A549 (cell line): Measurements from ENCODE around the gene AMZ2. TPM values are rescaled to one million over a fixed set of nuclear protein-coding genes. Genes with fewer than 3 reads are reported as not detected.
A peak's percentile ranks its signal among the peaks of the same experiment; 100 is the strongest.
"Not testable (repeated sequence)": the region's sequence is repeated elsewhere in the genome, so short reads cannot be mapped to it uniquely, and the experiment has no call there.

Experiments
- ATAC-seq, 2 experiments: fragments of 200-7000 bp in 1 of 2; fragments of >200 bp in 1 of 2; cut with Nextera tagmentation in 1 of 2; cut with Tn5 transposase in 1 of 2; 3 replicates each; pipeline versions ENCODE4 v1.8.0 to v1.9.1; 2018 to 2020; ENCODE audit warnings: mild to moderate bottlenecking in 1 of 2, moderate library complexity in 1 of 2
- CTCF ChIA-PET: fragments of 300-600 bp; sonication (Branson Sonifier 250); formaldehyde crosslinking; extraction: SDS; loops from one replicate; lab custom pipeline; 2021; ENCODE audit warnings: antibody characterized with exemption, inconsistent platforms; lab: Yijun Ruan, JAX
- POLR2A ChIA-PET: fragments of 350-600 bp; formaldehyde crosslinking; extraction: SDS; loops from one replicate; lab custom pipeline; 2021; ENCODE audit warnings: antibody characterized with exemption, inconsistent platforms; lab: Yijun Ruan, JAX
- DNase-seq, 2 experiments: peaks; one replicate each; pipeline versions ENCODE4 v3.0.0 to v3.0.0-alpha.2; 2011 to 2016; ENCODE audit warnings: low read depth in 1 of 2, low spot score in 1 of 2
- FAIRE-seq: peaks from 2 replicates; lab custom pipeline; 2011; peaks lifted over from hg19 to GRCh38; lab: Jason Lieb, UNC
- H3K27ac ChIP-seq, 2 experiments: fragments of >200 bp; sonication (Bioruptor Twin); formaldehyde crosslinking; 3 replicates each; pipeline ENCODE4 v1.5.1; 2016 to 2017
- H3K4me1 ChIP-seq: fragments of >200 bp; sonication (Bioruptor Twin); formaldehyde crosslinking; 3 replicates; pipeline ENCODE4 v1.6.1; 2016
- H3K4me2 ChIP-seq: fragments of >200 bp; sonication (Bioruptor Twin); formaldehyde crosslinking; 3 replicates; pipeline ENCODE4 v1.6.1; 2016
- H3K4me3 ChIP-seq: fragments of >200 bp; sonication (Bioruptor Twin); formaldehyde crosslinking; 3 replicates; pipeline ENCODE4 v1.5.1; 2016
- H3K9me3 ChIP-seq: fragments of >200 bp; sonication (Bioruptor Twin); formaldehyde crosslinking; 3 replicates; pipeline ENCODE4 v1.6.1; 2016
- ATOH8 ChIP-seq: fragments of 250-450 bp; sonication (Bioruptor Pico); IDR thresholded peaks from 2 replicates; pipeline ENCODE4 v1.5.0; 2020; ENCODE audit warnings: low read depth, mild to moderate bottlenecking, moderate library complexity
- BHLHE40 ChIP-seq: IDR thresholded peaks from 2 replicates; pipeline ENCODE4 v1.6.1; 2012; ENCODE audit warnings: low read depth, low read length, inconsistent platforms
- CTCF ChIP-seq: fragments of >200 bp; sonication (Bioruptor Twin); formaldehyde crosslinking; IDR thresholded peaks from 3 replicates; pipeline ENCODE4 v1.5.1; 2016
- EHMT2 ChIP-seq: fragments of 200-600 bp; sonication (generic); IDR thresholded peaks from 2 replicates; pipeline ENCODE4 v1.6.1; 2016; ENCODE audit warnings: antibody characterized with exemption, low read depth, mild to moderate bottlenecking, moderate library complexity
- HDAC2 ChIP-seq: fragments of 200-600 bp; sonication (generic); IDR thresholded peaks from 2 replicates; pipeline ENCODE4 v1.6.1; 2016
- HES2 ChIP-seq: fragments of >200 bp; sonication (Bioruptor Twin); formaldehyde crosslinking; IDR thresholded peaks from 2 replicates; pipeline ENCODE4 v1.6.1; 2016
- JUN ChIP-seq, 2 experiments: fragments of >200 bp; sonication (Bioruptor Twin); formaldehyde crosslinking; IDR thresholded peaks; 2 replicates in 1 of 2; 3 replicates in 1 of 2; pipeline ENCODE4 v1.6.1; 2016 to 2017
- JUNB ChIP-seq: fragments of >200 bp; sonication (Bioruptor Twin); formaldehyde crosslinking; IDR thresholded peaks from 2 replicates; pipeline ENCODE4 v1.6.1; 2016
- KDM5A ChIP-seq: fragments of 200-600 bp; sonication (generic); IDR thresholded peaks from 2 replicates; pipeline ENCODE4 v1.6.1; 2016; ENCODE audit warnings: antibody characterized with exemption, mild to moderate bottlenecking
- MAFK ChIP-seq: fragments of 450-650 bp; IDR thresholded peaks from 2 replicates; pipeline ENCODE4 v1.6.1; 2014; ENCODE audit not compliant: partially characterized antibody
- NR3C1 ChIP-seq: fragments of >200 bp; sonication (Bioruptor Twin); formaldehyde crosslinking; IDR thresholded peaks from 3 replicates; pipeline ENCODE4 v1.6.1; 2017
- PBX3 ChIP-seq: IDR thresholded peaks from 2 replicates; pipeline ENCODE4 v1.6.1; 2012
- PHF8 ChIP-seq: fragments of 200-600 bp; sonication (generic); IDR thresholded peaks from 2 replicates; pipeline ENCODE4 v1.6.1; 2016; ENCODE audit warnings: low read depth, mild to moderate bottlenecking, antibody characterized with exemption, moderate library complexity, borderline replicate concordance
- POLR2AphosphoS2 ChIP-seq: conservative IDR thresholded peaks from 2 replicates; pipeline ENCODE4 v1.6.1; 2012; ENCODE audit warnings: low read length, improper control_type of control experiment, inconsistent platforms
- RAD21 ChIP-seq, 2 experiments: fragments of >200 bp in 1 of 2; sonication (Bioruptor Twin) in 1 of 2; formaldehyde crosslinking in 1 of 2; IDR thresholded peaks in 1 of 2; conservative IDR thresholded peaks in 1 of 2; 2 replicates in 1 of 2; 3 replicates in 1 of 2; pipeline ENCODE4 v1.6.1; 2012 to 2018; ENCODE audit warnings: inconsistent platforms in 1 of 2
- RCOR1 ChIP-seq: fragments of 150-350 bp; IDR thresholded peaks from 2 replicates; pipeline ENCODE4 v1.6.1; 2014; ENCODE audit warnings: antibody characterized with exemption, low read length, low read depth
- REST ChIP-seq: fragments of 200-600 bp; sonication (generic); IDR thresholded peaks from 2 replicates; pipeline ENCODE4 v1.6.1; 2016; ENCODE audit warnings: antibody characterized with exemption, mild to moderate bottlenecking, moderate library complexity
- RNF2 ChIP-seq: fragments of 200-600 bp; sonication (generic); IDR thresholded peaks from 2 replicates; pipeline ENCODE4 v1.6.1; 2016; ENCODE audit warnings: low read depth, mild to moderate bottlenecking, antibody characterized with exemption, moderate library complexity, borderline replicate concordance
- SMC3 ChIP-seq: fragments of >200 bp; sonication (Bioruptor Twin); formaldehyde crosslinking; IDR thresholded peaks from 3 replicates; pipeline ENCODE4 v1.6.1; 2018; ENCODE audit warnings: inconsistent platforms
- ZC3H11A ChIP-seq: fragments of 450-650 bp; IDR thresholded peaks from 2 replicates; pipeline ENCODE4 v1.6.1; 2014; ENCODE audit warnings: antibody characterized with exemption, mild to moderate bottlenecking
- ZFP36 ChIP-seq: fragments of 450-650 bp; IDR thresholded peaks from 2 replicates; pipeline ENCODE4 v1.6.1; 2014; ENCODE audit warnings: borderline replicate concordance; ENCODE audit not compliant: partially characterized antibody
- ZNF302 ChIP-seq: fragments of 250-450 bp; sonication (Bioruptor Pico); IDR thresholded peaks from 2 replicates; pipeline ENCODE4 v1.9.0; 2021; ENCODE audit warnings: inconsistent platforms, mild to moderate bottlenecking, moderate library complexity
- WGBS: methylation state at CpG from one replicate; pipeline ENCODE4 v1.1.6; 2017; ENCODE audit errors: missing lambda C conversion rate; 5-methylcytosine and 5-hydroxymethylcytosine counted together
- polyA plus RNA-seq, 4 experiments: library from polyadenylated mRNA; depleted of rRNA in 3 of 4; stranded (reverse); fragments of >200 nt; fragmentation: RNase III in 1 of 4; extraction: RNeasy Plus Mini Kit Qiagen cat#74134 plus additional on column Dnase treatment in 1 of 4; gene quantifications; 2 replicates in 3 of 4; 3 replicates in 1 of 4; pipeline ENCODE4 v1.2.3, GENCODE V29; 2011 to 2017

AMZ2 gene
- polyA plus RNA-seq, 2 of the 4 experiments (the other 2 are of a cell fraction) = 105 to 201 TPM

GRCh38 chr17:68221786-68222185 is 26.1 kb upstream of the AMZ2 start:
- ChIA-PET POLR2A (no interaction called here), CTCF (interaction anchor here (1.2 to 2.4 kb wide), 3 partner anchors 8 to 49 kb away, joined by 3 to 9 read pairs (median 5); no protein-coding TSS in a partner anchor)

GRCh38 chr17:68222606-68223005 is 25.2 kb upstream of the AMZ2 start:
- ChIA-PET POLR2A (no interaction called here), CTCF (interaction anchor here (0.7 to 2.4 kb wide), 3 partner anchors 22 to 803 kb away, joined by 3 to 9 read pairs (median 5); no protein-coding TSS in a partner anchor)
- no peak overlapping the region for H3K4me3 ChIP-seq
- FAIRE-seq (no peak), DNase-seq (no peak), ATAC-seq (no peak)
- no peak overlapping the region for H3K27ac ChIP-seq
- TF ChIP-seq KDM5A (no peak), ZFP36 (no peak), RCOR1 (no peak), NR3C1 (no peak), PBX3 (no peak), POLR2AphosphoS2 (no peak), ZNF302 (no peak), EHMT2 (no peak), MAFK (no peak), HDAC2 (no peak), CTCF (no peak), RNF2 (no peak), REST (no peak)
- H3K9me3 ChIP-seq = no peaks in the 10 kb centered on the region
- H3K4me2 ChIP-seq = no peak overlapping the region
- WGBS = 67% methylated on average over 8 of the region's 8 CpGs
- no peaks in the 10 kb centered on the region for H3K4me1 ChIP-seq

More at GRCh38 chr17:68221786-68222185, 26.1 kb upstream of the AMZ2 start:
- FAIRE-seq = no peak
- Histone ChIP-seq H3K4me2 (no peak overlapping the region), H3K9me3 (no peaks in the 10 kb centered on the region), H3K4me1 (no peaks in the 10 kb centered on the region), H3K4me3 (no peak overlapping the region), H3K27ac (no peak overlapping the region)
- TF ChIP-seq ZC3H11A = no peak
- TF ChIP-seq JUNB = no peak
- no peak for TF ChIP-seq HES2
- TF ChIP-seq NR3C1 = no peak
- no peak for TF ChIP-seq ATOH8 (CRISPR knock-in tag)
- no peak for TF ChIP-seq SMC3
- no peak for TF ChIP-seq JUN (IDR thresholded peaks at IDR 0.05)
- TF ChIP-seq PBX3 = no peak
- no peak for TF ChIP-seq RAD21 (conservative IDR thresholded peaks at IDR 0.05 in 1 of 2, IDR thresholded peaks at IDR 0.05 in 1 of 2)
- TF ChIP-seq BHLHE40 = no peak
- no peak for TF ChIP-seq PHF8
- 0 out of 6 replicates have a peak, but pooled peaks of 1 of the 2 experiments have one; percentile 43 for ATAC-seq
- no peak for DNase-seq
- 66% methylated on average over 4 of the region's 4 CpGs for WGBS

GRCh38 chr17:68225055-68225454 is 22.8 kb upstream of the AMZ2 start:
- H3K4me1 ChIP-seq, H3K4me2 ChIP-seq, ATAC-seq, H3K4me3 ChIP-seq, FAIRE-seq, DNase-seq, POLR2A ChIA-PET, H3K9me3 ChIP-seq, H3K27ac ChIP-seq: not testable (repeated sequence)
- WGBS = 57% methylated on average over 4 of the region's 4 CpGs
- CTCF ChIA-PET = interaction anchor here (0.9 to 1.8 kb wide), 5 partner anchors 8 to 52 kb away, joined by 3 to 5 read pairs (median 5); no protein-coding TSS in a partner anchor
